ENCODE data around the gene TCF7L2.

TCF7L2 gene

DNA sequence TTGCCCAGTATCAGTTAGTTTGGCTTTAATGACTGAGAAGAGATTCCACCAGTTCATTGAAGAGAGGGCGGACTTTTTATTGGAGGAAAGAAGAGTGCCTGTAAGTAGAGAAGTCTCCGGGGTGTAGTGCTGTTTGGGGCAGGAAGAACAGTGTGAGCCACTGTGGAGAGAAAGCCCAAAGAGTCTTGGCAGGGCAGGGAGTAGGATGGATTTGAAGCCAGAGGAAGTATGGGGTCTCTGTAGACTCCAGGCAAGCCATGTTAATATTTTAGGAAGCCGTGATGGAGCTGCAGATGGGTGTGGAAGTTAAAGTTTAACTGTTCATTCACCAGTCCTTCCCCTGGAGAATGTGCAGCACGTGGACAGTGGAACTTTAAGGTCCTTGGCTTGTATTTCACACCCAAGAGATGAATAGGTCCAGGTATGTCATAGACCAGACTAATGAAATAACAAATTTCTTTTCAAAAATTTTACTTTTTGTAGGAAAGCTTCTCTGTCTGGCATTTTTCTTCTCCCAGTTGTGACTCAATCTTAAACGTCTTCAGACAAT lies 54.1 kb downstream of the TCF7L2 start:
- H3K27me3 ChIP-seq (ENCODE audit: control insufficient read depth in 2 of 2, insufficient read depth in 2 of 2, low read length in 2 of 2), result no peaks in the 10 kb centered on the region
- H3K36me3 ChIP-seq (ENCODE audit: control insufficient read depth in 2 of 2, insufficient read depth in 2 of 2, low read length in 2 of 2), result peaks cover 3 to 15% of the 10 kb centered on the region in 2 donors
- no peak overlapping the region for H3K27ac ChIP-seq (ENCODE audit: low read depth in 2 of 2, low read length in 2 of 2)
- peaks cover 17 to 20% of the 10 kb centered on the region in 2 donors for H3K4me1 ChIP-seq (ENCODE audit: control insufficient read depth in 2 of 2, insufficient read depth in 2 of 2, low read length in 2 of 2)
- H3K4me3 ChIP-seq (ENCODE audit: low read length in 2 of 2), result no peak overlapping the region
- H3K9me3 ChIP-seq (ENCODE audit: control insufficient read depth in 2 of 2, low read length in 2 of 2), result no peaks in the 10 kb centered on the region
- H3K9ac ChIP-seq (ENCODE audit: low read depth in 1 of 2, low read length in 2 of 2), result no peak overlapping the region

DNA sequence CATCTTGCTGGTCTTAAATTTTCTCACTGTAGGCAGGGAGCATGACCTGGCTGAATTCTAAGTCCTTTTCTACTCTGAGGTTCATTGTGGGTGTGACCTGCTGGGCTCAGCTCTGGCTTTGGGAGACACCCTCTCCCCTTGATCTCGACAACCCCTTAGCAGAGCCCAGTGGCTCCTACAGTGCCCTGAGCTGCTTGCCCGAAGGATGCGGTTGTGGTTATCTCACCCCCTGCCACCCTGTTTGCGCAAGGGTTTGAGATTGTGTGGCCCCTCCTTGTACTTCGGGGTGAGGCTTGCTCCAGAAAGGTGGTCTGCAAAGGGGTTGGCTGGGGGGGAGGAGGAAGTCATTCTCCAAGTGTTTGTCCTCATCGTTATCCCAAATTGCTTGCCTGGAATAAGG lies 55.3 kb downstream of the TCF7L2 start:
- Histone ChIP-seq H3K27ac (ENCODE audit: low read depth in 2 of 2, low read length in 2 of 2) (no peak overlapping the region), H3K4me1 (ENCODE audit: control insufficient read depth in 2 of 2, insufficient read depth in 2 of 2, low read length in 2 of 2) (peaks cover 15 to 20% of the 10 kb centered on the region in 2 donors), H3K27me3 (ENCODE audit: control insufficient read depth in 2 of 2, insufficient read depth in 2 of 2, low read length in 2 of 2) (no peaks in the 10 kb centered on the region), H3K9me3 (ENCODE audit: control insufficient read depth in 2 of 2, low read length in 2 of 2) (no peaks in the 10 kb centered on the region), H3K36me3 (ENCODE audit: control insufficient read depth in 2 of 2, insufficient read depth in 2 of 2, low read length in 2 of 2) (peaks cover 3 to 19% of the 10 kb centered on the region in 2 donors), H3K9ac (ENCODE audit: low read depth in 1 of 2, low read length in 2 of 2) (no peak overlapping the region), H3K4me3 (ENCODE audit: low read length in 2 of 2) (no peak overlapping the region)

DNA sequence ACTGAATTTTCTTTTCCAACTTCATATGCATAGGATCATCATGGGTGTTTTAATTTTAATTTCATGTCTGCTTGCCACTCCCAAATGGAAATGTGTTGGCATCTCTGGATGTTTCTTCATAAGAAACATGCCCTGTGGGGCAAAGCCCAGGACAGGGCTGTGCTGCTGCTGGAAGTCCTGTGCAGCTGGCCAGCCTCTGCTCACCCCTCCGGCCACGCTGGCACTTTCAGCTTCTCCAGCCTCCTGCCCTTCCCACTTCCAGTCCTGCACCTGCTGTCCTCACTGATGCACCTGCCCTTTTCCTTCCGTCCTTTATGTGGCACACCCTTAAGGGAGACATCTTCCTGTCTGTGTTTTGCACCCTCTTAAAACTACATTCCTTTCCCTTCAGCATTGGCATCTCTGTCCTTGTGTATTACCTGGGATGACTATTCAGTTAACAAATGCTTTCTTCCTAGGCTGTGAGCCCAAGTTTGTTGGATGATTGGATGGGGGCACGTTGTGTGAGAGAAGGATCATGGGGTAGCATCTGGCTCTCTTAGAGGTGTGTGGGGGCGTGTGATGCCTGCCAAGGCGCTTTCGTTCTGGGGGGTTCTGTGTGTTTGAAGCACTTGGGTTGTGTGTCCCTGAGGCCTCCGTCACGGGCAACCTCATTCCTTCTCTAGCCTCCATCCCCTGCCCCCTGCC lies 56.8 kb downstream of the TCF7L2 start:
- no peak overlapping the region for H3K9ac ChIP-seq (ENCODE audit: low read depth in 1 of 2, low read length in 2 of 2)
- no peaks in the 10 kb centered on the region for H3K27me3 ChIP-seq (ENCODE audit: control insufficient read depth in 2 of 2, insufficient read depth in 2 of 2, low read length in 2 of 2)
- H3K36me3 ChIP-seq (ENCODE audit: control insufficient read depth in 2 of 2, insufficient read depth in 2 of 2, low read length in 2 of 2), result peaks cover 3 to 18% of the 10 kb centered on the region in 2 donors
- H3K4me3 ChIP-seq (ENCODE audit: low read length in 2 of 2), result no peak overlapping the region
- no peaks in the 10 kb centered on the region for H3K9me3 ChIP-seq (ENCODE audit: control insufficient read depth in 2 of 2, low read length in 2 of 2)
- no peak overlapping the region for H3K27ac ChIP-seq (ENCODE audit: low read depth in 2 of 2, low read length in 2 of 2)
- peaks cover 8 to 10% of the 10 kb centered on the region in 2 donors for H3K4me1 ChIP-seq (ENCODE audit: control insufficient read depth in 2 of 2, insufficient read depth in 2 of 2, low read length in 2 of 2)

DNA sequence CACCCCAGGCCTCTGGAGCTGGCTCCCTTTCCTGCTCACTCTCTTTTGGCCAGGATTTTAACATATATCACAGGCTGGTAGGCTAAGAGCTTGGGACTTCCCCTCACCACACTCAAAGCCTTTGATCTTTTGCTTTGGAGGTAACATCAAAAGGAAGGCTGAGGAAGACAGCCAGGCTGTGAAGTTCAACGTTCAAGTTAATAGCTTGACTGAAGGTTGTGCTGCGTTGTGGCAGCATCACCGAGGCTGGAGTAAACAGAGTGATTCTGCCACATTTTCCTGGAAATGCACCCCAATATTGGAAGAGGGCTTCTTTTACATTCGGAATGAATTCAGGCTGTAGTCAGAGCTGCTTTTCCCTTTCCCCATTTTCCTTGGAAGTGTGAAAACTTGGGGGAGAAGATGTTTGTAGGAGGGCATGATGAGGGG lies 57.3 kb downstream of the TCF7L2 start:
- peaks cover 7 to 10% of the 10 kb centered on the region in 2 donors for H3K4me1 ChIP-seq (ENCODE audit: control insufficient read depth in 2 of 2, insufficient read depth in 2 of 2, low read length in 2 of 2)
- H3K27me3 ChIP-seq (ENCODE audit: control insufficient read depth in 2 of 2, insufficient read depth in 2 of 2, low read length in 2 of 2), result no peaks in the 10 kb centered on the region
- H3K4me3 ChIP-seq (ENCODE audit: low read length in 2 of 2), result no peak overlapping the region
- peaks cover 3 to 18% of the 10 kb centered on the region in 2 donors for H3K36me3 ChIP-seq (ENCODE audit: control insufficient read depth in 2 of 2, insufficient read depth in 2 of 2, low read length in 2 of 2)
- H3K9me3 ChIP-seq (ENCODE audit: control insufficient read depth in 2 of 2, low read length in 2 of 2), result no peaks in the 10 kb centered on the region
- H3K9ac ChIP-seq (ENCODE audit: low read depth in 1 of 2, low read length in 2 of 2), result no peak overlapping the region
- no peak overlapping the region for H3K27ac ChIP-seq (ENCODE audit: low read depth in 2 of 2, low read length in 2 of 2)

DNA sequence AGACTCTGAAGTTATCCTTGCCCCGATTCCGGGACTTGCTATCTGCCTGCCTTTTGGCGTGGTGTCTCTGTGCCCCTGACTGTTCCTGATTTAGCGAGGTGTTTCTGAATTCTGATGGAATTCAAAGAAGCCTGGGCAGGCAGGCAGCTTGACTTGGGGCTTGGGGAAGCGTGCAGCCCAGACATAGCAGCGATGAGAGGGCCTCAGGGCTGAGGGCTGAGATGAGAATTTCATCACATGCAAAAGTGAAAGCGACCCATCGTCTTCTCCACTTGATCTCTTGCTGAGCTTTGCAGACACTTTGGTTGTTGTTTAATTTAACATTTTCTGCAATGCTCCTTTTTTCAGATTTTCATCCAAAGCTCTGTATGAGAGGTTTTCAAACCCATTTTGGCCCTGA lies 57.8 kb downstream of the TCF7L2 start:
- Histone ChIP-seq H3K9ac (ENCODE audit: low read depth in 1 of 2, low read length in 2 of 2) (no peak overlapping the region), H3K4me1 (ENCODE audit: control insufficient read depth in 2 of 2, insufficient read depth in 2 of 2, low read length in 2 of 2) (peaks cover 7 to 10% of the 10 kb centered on the region in 2 donors), H3K9me3 (ENCODE audit: control insufficient read depth in 2 of 2, low read length in 2 of 2) (no peaks in the 10 kb centered on the region), H3K36me3 (ENCODE audit: control insufficient read depth in 2 of 2, insufficient read depth in 2 of 2, low read length in 2 of 2) (peaks cover 3 to 18% of the 10 kb centered on the region in 2 donors), H3K27ac (ENCODE audit: low read depth in 2 of 2, low read length in 2 of 2) (no peak overlapping the region), H3K4me3 (ENCODE audit: low read length in 2 of 2) (no peak overlapping the region), H3K27me3 (ENCODE audit: control insufficient read depth in 2 of 2, insufficient read depth in 2 of 2, low read length in 2 of 2) (no peaks in the 10 kb centered on the region)

DNA sequence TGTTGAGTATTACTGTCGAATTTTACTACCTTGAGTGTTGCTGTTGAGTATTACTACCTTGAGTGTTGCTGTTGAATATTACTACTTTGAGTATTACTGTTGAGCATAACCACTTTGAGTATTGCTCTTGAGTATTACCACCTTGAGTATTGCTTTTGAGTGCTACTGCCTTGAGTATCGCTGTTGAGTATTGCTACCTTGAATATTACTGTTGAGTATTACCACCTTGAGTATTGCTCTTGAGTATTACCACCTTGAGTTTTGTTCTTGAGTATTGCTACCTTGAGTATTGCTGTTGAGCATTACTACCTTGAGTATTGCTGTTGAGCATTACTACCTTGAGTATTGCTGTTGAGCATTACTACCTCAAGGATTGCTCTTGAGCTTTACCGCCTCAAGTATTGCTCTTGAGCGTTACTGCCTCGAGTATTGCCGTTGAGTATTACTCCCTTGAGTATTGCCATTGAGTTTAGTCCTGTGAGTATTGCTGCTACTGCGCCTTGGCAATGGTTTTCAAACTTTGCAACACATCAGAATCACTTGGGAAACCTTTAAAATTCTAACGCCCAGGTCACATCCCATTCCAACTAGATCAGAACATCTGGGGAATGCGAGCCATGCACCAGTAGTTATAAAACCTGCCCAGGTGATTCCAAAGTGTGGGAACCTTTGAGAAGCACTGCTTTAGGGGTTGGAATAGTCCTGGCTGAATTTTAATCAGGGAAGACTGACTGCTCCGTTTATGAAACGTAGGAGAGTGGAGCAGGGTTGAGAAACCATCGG lies 61.7 kb downstream of the TCF7L2 start:
- Histone ChIP-seq H3K27ac (ENCODE audit: low read depth in 2 of 2, low read length in 2 of 2) (no peak overlapping the region), H3K27me3 (ENCODE audit: control insufficient read depth in 2 of 2, insufficient read depth in 2 of 2, low read length in 2 of 2) (no peaks in the 10 kb centered on the region), H3K4me3 (ENCODE audit: low read length in 2 of 2) (no peak overlapping the region), H3K9me3 (ENCODE audit: control insufficient read depth in 2 of 2, low read length in 2 of 2) (no peaks in the 10 kb centered on the region), H3K9ac (ENCODE audit: low read depth in 1 of 2, low read length in 2 of 2) (no peak overlapping the region), H3K36me3 (ENCODE audit: control insufficient read depth in 2 of 2, insufficient read depth in 2 of 2, low read length in 2 of 2) (peaks cover 0 to 15% of the 10 kb centered on the region in 2 donors), H3K4me1 (ENCODE audit: control insufficient read depth in 2 of 2, insufficient read depth in 2 of 2, low read length in 2 of 2) (peaks cover under 1 to 4% of the 10 kb centered on the region in 2 donors)

DNA sequence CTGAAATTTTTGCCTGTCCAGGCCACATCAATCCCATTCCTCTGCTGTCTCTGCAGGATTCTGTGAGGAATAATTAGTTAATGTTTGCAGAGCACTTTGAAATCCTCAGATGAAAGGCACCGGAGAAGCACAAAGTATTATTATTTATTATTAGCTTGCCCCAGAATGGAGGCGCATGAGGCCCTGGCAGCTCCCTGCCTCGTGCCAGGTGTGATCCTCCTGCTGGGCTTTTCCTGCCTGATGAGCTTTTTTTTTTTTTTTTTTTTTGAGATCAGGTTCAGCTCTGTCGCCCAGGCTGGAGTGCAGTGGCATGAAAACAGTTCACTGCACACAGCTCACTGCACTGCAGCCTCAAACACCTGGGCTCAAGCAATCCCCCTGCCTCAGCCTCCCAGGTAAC lies 65.2 kb downstream of the TCF7L2 start:
- Histone ChIP-seq H3K27ac (ENCODE audit: low read depth in 2 of 2, low read length in 2 of 2) (no peak overlapping the region), H3K9me3 (ENCODE audit: control insufficient read depth in 2 of 2, low read length in 2 of 2) (no peaks in the 10 kb centered on the region), H3K4me3 (ENCODE audit: low read length in 2 of 2) (no peak overlapping the region), H3K4me1 (ENCODE audit: control insufficient read depth in 2 of 2, insufficient read depth in 2 of 2, low read length in 2 of 2) (peaks cover 17 to 26% of the 10 kb centered on the region in 2 donors), H3K9ac (ENCODE audit: low read depth in 1 of 2, low read length in 2 of 2) (no peak overlapping the region), H3K27me3 (ENCODE audit: control insufficient read depth in 2 of 2, insufficient read depth in 2 of 2, low read length in 2 of 2) (no peaks in the 10 kb centered on the region), H3K36me3 (ENCODE audit: control insufficient read depth in 2 of 2, insufficient read depth in 2 of 2, low read length in 2 of 2) (no peaks in the 10 kb centered on the region)

DNA sequence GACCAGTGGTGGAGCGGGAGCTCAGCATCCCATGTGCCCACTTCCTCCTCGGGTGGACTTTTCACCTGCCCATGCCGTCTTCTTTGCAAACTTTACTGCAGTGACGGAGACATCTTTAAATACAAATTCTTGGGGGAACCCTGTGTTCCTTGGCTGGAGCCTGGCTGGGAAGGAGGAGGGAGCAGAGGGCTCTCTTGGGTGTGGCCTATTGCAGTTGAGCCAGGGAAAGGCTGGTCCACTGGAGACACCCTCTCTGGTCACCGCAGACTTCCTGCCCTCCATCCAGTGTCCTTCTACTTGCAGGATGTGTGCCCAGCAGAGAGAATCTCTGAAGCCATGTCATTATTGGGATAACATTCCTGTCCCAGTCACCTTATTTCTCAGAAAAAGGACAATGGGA lies 67.3 kb downstream of the TCF7L2 start:
- Histone ChIP-seq H3K27me3 (ENCODE audit: control insufficient read depth in 2 of 2, insufficient read depth in 2 of 2, low read length in 2 of 2) (no peaks in the 10 kb centered on the region), H3K27ac (ENCODE audit: low read depth in 2 of 2, low read length in 2 of 2) (no peak overlapping the region), H3K36me3 (ENCODE audit: control insufficient read depth in 2 of 2, insufficient read depth in 2 of 2, low read length in 2 of 2) (no peaks in the 10 kb centered on the region), H3K4me1 (ENCODE audit: control insufficient read depth in 2 of 2, insufficient read depth in 2 of 2, low read length in 2 of 2) (peaks cover 22 to 41% of the 10 kb centered on the region in 2 donors), H3K9ac (ENCODE audit: low read depth in 1 of 2, low read length in 2 of 2) (no peak overlapping the region), H3K9me3 (ENCODE audit: control insufficient read depth in 2 of 2, low read length in 2 of 2) (no peaks in the 10 kb centered on the region), H3K4me3 (ENCODE audit: low read length in 2 of 2) (no peak overlapping the region)

DNA sequence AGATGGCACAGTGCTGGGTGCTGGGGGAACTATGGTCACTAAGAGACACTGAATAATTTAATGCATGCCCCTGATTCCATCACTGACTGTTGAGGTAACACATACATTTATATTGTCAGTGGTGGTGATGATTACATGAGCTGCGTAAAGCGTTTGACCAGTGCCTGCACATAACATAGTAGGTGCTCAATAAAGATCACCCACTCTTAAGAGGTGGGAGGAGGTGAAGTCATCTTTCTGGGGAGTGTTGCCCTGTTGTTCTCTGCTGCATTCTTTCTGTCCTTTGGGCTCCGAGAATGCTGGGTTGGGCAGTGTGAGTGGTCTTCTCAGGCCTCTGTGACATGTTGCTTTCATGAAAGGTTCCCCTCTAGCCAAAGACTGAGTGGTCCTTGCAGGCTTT lies 68.0 kb downstream of the TCF7L2 start:
- Histone ChIP-seq H3K9me3 (ENCODE audit: control insufficient read depth in 2 of 2, low read length in 2 of 2) (no peaks in the 10 kb centered on the region), H3K4me1 (ENCODE audit: control insufficient read depth in 2 of 2, insufficient read depth in 2 of 2, low read length in 2 of 2) (peaks cover 22 to 41% of the 10 kb centered on the region in 2 donors), H3K4me3 (ENCODE audit: low read length in 2 of 2) (no peak overlapping the region), H3K27me3 (ENCODE audit: control insufficient read depth in 2 of 2, insufficient read depth in 2 of 2, low read length in 2 of 2) (no peaks in the 10 kb centered on the region), H3K9ac (ENCODE audit: low read depth in 1 of 2, low read length in 2 of 2) (no peak overlapping the region), H3K36me3 (ENCODE audit: control insufficient read depth in 2 of 2, insufficient read depth in 2 of 2, low read length in 2 of 2) (no peaks in the 10 kb centered on the region), H3K27ac (ENCODE audit: low read depth in 2 of 2, low read length in 2 of 2) (no peak overlapping the region)

DNA sequence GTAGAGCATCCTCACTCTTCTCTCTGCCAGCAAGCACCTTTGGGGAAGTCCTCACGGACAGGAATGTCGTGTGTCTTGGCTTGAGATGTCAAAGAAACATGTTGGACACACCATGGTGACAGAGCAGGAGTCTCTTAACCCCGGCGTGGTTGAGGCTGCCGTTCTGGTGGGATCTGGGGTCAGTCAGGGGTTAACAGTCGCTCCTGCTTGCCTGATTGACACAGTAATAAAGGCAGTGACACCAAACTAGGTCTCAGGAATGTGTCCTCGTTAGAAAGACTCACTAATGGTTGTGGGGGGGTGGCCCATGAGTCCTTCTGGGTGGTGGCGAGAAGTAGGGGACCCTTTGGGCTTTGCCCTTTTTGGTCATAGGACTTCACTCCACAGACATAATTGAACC lies 69.0 kb downstream of the TCF7L2 start:
- H3K4me1 ChIP-seq (ENCODE audit: control insufficient read depth in 2 of 2, insufficient read depth in 2 of 2, low read length in 2 of 2), result peaks cover 22 to 41% of the 10 kb centered on the region in 2 donors
- H3K4me3 ChIP-seq (ENCODE audit: low read length in 2 of 2), result no peak overlapping the region
- no peaks in the 10 kb centered on the region for H3K27me3 ChIP-seq (ENCODE audit: control insufficient read depth in 2 of 2, insufficient read depth in 2 of 2, low read length in 2 of 2)
- H3K9ac ChIP-seq (ENCODE audit: low read depth in 1 of 2, low read length in 2 of 2), result no peak overlapping the region
- H3K27ac ChIP-seq (ENCODE audit: low read depth in 2 of 2, low read length in 2 of 2), result peak overlapping the region; percentile 33 to 72
- no peaks in the 10 kb centered on the region for H3K9me3 ChIP-seq (ENCODE audit: control insufficient read depth in 2 of 2, low read length in 2 of 2)
- H3K36me3 ChIP-seq (ENCODE audit: control insufficient read depth in 2 of 2, insufficient read depth in 2 of 2, low read length in 2 of 2), result no peaks in the 10 kb centered on the region
